ENCODE measurements around the gene POLDIP3. TPM values are rescaled to one million over a fixed set of nuclear protein-coding genes. Genes with fewer than 3 reads are reported as not detected.

POLDIP3 gene
- total RNA-seq, 1 donor from 2014 or later: 77.5 TPM

- H3K36me3 Mint-ChIP-seq (ENCODE audit: low read depth): peaks cover 5% of the 10 kb centered on the region
- no peak overlapping the region for H3K4me3 Mint-ChIP-seq
- H3K4me1 Mint-ChIP-seq: peaks cover 57% of the 10 kb centered on the region
- H3K27ac Mint-ChIP-seq: no peak overlapping the region
- intact Hi-C loops (cut with micrococcal nuclease): no loop called here
- CTCF ChIA-PET: interaction anchor here (1.7 kb wide), 1 partner anchor 20 kb away, joined by 11 read pairs; no protein-coding TSS in a partner anchor
- no peak for DNase-seq
- POLR2A ChIA-PET: interaction anchor here (1.0 to 2.5 kb wide), 4 partner anchors 14 to 128 kb away, joined by 3 to 34 read pairs (median 6); partner anchors contain the start of gene POLDIP3
- no peak for ATAC-seq (ENCODE audit: low read depth)
- no peaks in the 10 kb centered on the region for H3K27me3 Mint-ChIP-seq
- H3K9me3 Mint-ChIP-seq: no peaks in the 10 kb centered on the region
- TF ChIP-seq CTCF (IDR thresholded peaks at IDR 0.05): no peak
These were observed 27.2 kb upstream of the POLDIP3 start for GRCh38 chr22:42641801-42642413.

DNA sequence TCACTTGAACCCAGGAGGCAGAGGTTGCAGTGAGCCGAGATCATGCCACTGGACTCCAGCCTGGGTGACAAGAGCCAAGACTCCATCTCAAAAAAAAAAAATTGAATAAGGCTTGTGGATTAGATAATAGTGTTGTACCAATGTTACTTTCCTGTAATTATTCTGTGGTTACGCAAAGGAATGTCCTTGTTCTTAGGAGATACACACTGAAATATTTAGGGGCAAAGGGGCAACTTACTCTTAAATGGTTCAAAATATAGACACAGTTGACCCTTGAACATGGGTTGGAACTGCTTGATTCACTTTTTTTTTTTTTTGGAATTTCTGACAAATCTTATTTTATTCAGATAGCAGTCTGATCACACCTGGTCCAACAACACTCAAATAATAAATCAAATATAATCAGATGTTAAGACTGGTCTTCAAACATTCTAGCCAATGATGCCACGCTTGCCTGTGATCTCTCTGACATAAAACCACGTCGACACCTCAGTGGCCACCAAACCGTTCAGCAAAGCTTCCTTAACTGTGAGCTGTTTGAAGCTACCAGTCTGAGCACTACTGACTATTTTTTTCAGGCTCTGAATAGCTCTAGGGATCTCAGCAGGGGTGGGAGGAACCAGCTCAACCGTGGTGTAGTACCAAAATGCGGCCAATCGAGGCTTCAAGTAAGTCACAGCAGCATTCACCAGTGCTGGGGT is 25.0 kb upstream of the POLDIP3 start:
- intact Hi-C loops (cut with micrococcal nuclease): no loop called here
- no peak for DNase-seq

GRCh38 chr22:42637555-42637954 is 22.9 kb upstream of the POLDIP3 start:
- no peaks in the 10 kb centered on the region for H3K9me3 Mint-ChIP-seq
- ChIA-PET POLR2A (interaction anchor here (0.6 to 1.3 kb wide), 3 partner anchors 10 to 378 kb away, joined by 3 to 5 read pairs (median 3); partner anchors contain the start of gene PACSIN2), CTCF (interaction anchor here (1.0 to 3.3 kb wide), 3 partner anchors 16 to 182 kb away, joined by 3 to 14 read pairs (median 4); no protein-coding TSS in a partner anchor)
- H3K4me3 Mint-ChIP-seq: no peak overlapping the region
- no peak for TF ChIP-seq CTCF (IDR thresholded peaks at IDR 0.05)
- H3K27me3 Mint-ChIP-seq: no peaks in the 10 kb centered on the region
- peaks cover 16% of the 10 kb centered on the region for H3K4me1 Mint-ChIP-seq
- no peak for ATAC-seq (ENCODE audit: low read depth)
- intact Hi-C loops (cut with micrococcal nuclease): no loop called here
- no peak for DNase-seq
- H3K36me3 Mint-ChIP-seq (ENCODE audit: low read depth): peaks cover 40% of the 10 kb centered on the region
- no peak overlapping the region for H3K27ac Mint-ChIP-seq

More for the DNA sequence above, 25.0 kb upstream of the POLDIP3 start:
- CTCF ChIA-PET: interaction anchor here (1.5 kb wide), 1 partner anchor 16 kb away, joined by 3 read pairs; no protein-coding TSS in a partner anchor
- ATAC-seq (ENCODE audit: low read depth): no peak
- POLR2A ChIA-PET: interaction anchor here (0.6 to 2.7 kb wide), 4 partner anchors 10 to 859 kb away, joined by 3 to 13 read pairs (median 8); partner anchors contain the start of genes CYB5R3 and POLDIP3
- Mint-ChIP-seq H3K27me3 (no peaks in the 10 kb centered on the region), H3K4me1 (peaks cover 35% of the 10 kb centered on the region), H3K4me3 (no peak overlapping the region), H3K9me3 (no peaks in the 10 kb centered on the region), H3K36me3 (ENCODE audit: low read depth) (peaks cover 21% of the 10 kb centered on the region), H3K27ac (peak overlapping the region; percentile 53)
- TF ChIP-seq CTCF (IDR thresholded peaks at IDR 0.05): no peak

DNA sequence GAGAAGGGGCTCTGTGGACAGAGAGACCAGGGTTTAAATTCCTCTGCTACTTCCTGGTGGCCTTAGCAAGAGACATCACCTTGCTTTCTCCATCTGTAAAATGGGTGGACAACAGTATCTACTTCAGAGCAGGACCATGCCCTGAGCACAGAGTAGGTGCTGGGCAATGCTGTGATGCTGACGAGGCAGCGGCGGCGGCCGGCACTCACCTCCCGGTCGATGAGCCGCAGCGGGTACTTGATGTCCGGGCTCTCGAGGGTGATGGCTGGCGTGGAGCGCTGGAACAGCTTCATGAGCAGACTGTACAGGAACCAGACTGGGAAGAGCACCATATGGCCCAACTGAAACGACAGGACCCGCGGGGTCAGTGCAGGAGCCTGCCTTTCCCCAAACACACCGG is 21.8 kb upstream of the POLDIP3 start:
- ChIA-PET CTCF (interaction anchor here (1.1 to 3.3 kb wide), 3 partner anchors 15 to 183 kb away, joined by 3 to 14 read pairs (median 4); no protein-coding TSS in a partner anchor), POLR2A (interaction anchor here (1.3 kb wide), 1 partner anchor 21 kb away, joined by 3 read pairs; no protein-coding TSS in a partner anchor)
- Mint-ChIP-seq H3K4me3 (no peak overlapping the region), H3K9me3 (no peaks in the 10 kb centered on the region), H3K4me1 (peaks cover 15% of the 10 kb centered on the region), H3K27ac (no peak overlapping the region), H3K36me3 (ENCODE audit: low read depth) (peaks cover 50% of the 10 kb centered on the region), H3K27me3 (no peaks in the 10 kb centered on the region)
- no peak for TF ChIP-seq CTCF (IDR thresholded peaks at IDR 0.05)
- intact Hi-C loops (cut with micrococcal nuclease): no loop called here
- ATAC-seq (ENCODE audit: low read depth): no peak
- no peak for DNase-seq

GRCh38 chr22:42635531-42635930 is 20.8 kb upstream of the POLDIP3 start:
- Mint-ChIP-seq H3K4me1 (peaks cover 9% of the 10 kb centered on the region), H3K27ac (no peak overlapping the region), H3K4me3 (no peak overlapping the region), H3K9me3 (no peaks in the 10 kb centered on the region), H3K27me3 (no peaks in the 10 kb centered on the region), H3K36me3 (ENCODE audit: low read depth) (peaks cover 55% of the 10 kb centered on the region)
- no peak for DNase-seq
- no peak for ATAC-seq (ENCODE audit: low read depth)
- no peak for TF ChIP-seq CTCF (IDR thresholded peaks at IDR 0.05)
- intact Hi-C loops (cut with micrococcal nuclease): no loop called here
- ChIA-PET CTCF (interaction anchor here (3.3 kb wide), 1 partner anchor 14 kb away, joined by 14 read pairs; no protein-coding TSS in a partner anchor), POLR2A (no interaction called here)
